ENCODE data around the gene PRPSAP1.
A peak's percentile ranks its signal among the peaks of the same experiment; 100 is the strongest.

The PRPSAP1 gene

GRCh38 chr17:76385892-76386786 lies 32.4 kb upstream of the PRPSAP1 start:
- Mint-ChIP-seq H3K9me3 (no peaks in the 10 kb centered on the region), H3K27me3 (no peaks in the 10 kb centered on the region), H3K27ac (peak overlapping the region; percentile 16), H3K36me3 (ENCODE audit: low read depth) (peaks cover 4% of the 10 kb centered on the region), H3K4me3 (peak overlapping the region; percentile 73), H3K4me1 (ENCODE audit: low read depth) (peaks cover 19% of the 10 kb centered on the region)

GRCh38 chr17:76384987-76385891 lies 31.5 kb upstream of the PRPSAP1 start:
- Mint-ChIP-seq H3K9me3 (no peaks in the 10 kb centered on the region), H3K36me3 (ENCODE audit: low read depth) (peaks cover 1% of the 10 kb centered on the region), H3K4me1 (ENCODE audit: low read depth) (peaks cover 19% of the 10 kb centered on the region), H3K27ac (no peak overlapping the region), H3K4me3 (peak overlapping the region; percentile 73), H3K27me3 (no peaks in the 10 kb centered on the region)

- peak within 1 kb of the TSS; percentile 83 for H3K27ac Mint-ChIP-seq
- peak within 1 kb of the TSS; percentile 88 for H3K4me3 Mint-ChIP-seq
- no peaks in the 10 kb centered on the region for H3K36me3 Mint-ChIP-seq (ENCODE audit: low read depth)
- peaks cover 19% of the 10 kb centered on the region for H3K4me1 Mint-ChIP-seq (ENCODE audit: low read depth)
- H3K9me3 Mint-ChIP-seq: no peaks in the 10 kb centered on the region
- H3K27me3 Mint-ChIP-seq: no peaks in the 10 kb centered on the region
Measured at GRCh38 chr17:76384222-76384986, 30.7 kb upstream of the PRPSAP1 start, which contains the start of gene SPHK1. Gene SPHK1 (plus strand): TSS chr17:76384609. CDS start chr17:76385645, 1,036 bp downstream.

- no peaks in the 10 kb centered on the region for H3K9me3 Mint-ChIP-seq
- peak overlapping the region; percentile 83 for H3K27ac Mint-ChIP-seq
- peaks cover 19% of the 10 kb centered on the region for H3K4me1 Mint-ChIP-seq (ENCODE audit: low read depth)
- H3K36me3 Mint-ChIP-seq (ENCODE audit: low read depth): no peaks in the 10 kb centered on the region
- peak overlapping the region; percentile 88 for H3K4me3 Mint-ChIP-seq
- H3K27me3 Mint-ChIP-seq: no peaks in the 10 kb centered on the region
Measured at GRCh38 chr17:76383546-76384221, 30.0 kb upstream of the PRPSAP1 start.

GRCh38 chr17:76382803-76383545 lies 29.3 kb upstream of the PRPSAP1 start:
- H3K27ac Mint-ChIP-seq: peak overlapping the region; percentile 83
- H3K4me1 Mint-ChIP-seq (ENCODE audit: low read depth): peaks cover 19% of the 10 kb centered on the region
- no peaks in the 10 kb centered on the region for H3K27me3 Mint-ChIP-seq
- H3K36me3 Mint-ChIP-seq (ENCODE audit: low read depth): no peaks in the 10 kb centered on the region
- H3K4me3 Mint-ChIP-seq: peak overlapping the region; percentile 88
- H3K9me3 Mint-ChIP-seq: no peaks in the 10 kb centered on the region

GRCh38 chr17:76382351-76382802 lies 28.7 kb upstream of the PRPSAP1 start:
- peaks cover 19% of the 10 kb centered on the region for H3K4me1 Mint-ChIP-seq (ENCODE audit: low read depth)
- no peaks in the 10 kb centered on the region for H3K27me3 Mint-ChIP-seq
- no peaks in the 10 kb centered on the region for H3K9me3 Mint-ChIP-seq
- H3K36me3 Mint-ChIP-seq (ENCODE audit: low read depth): no peaks in the 10 kb centered on the region
- H3K27ac Mint-ChIP-seq: no peak overlapping the region
- peak overlapping the region; percentile 88 for H3K4me3 Mint-ChIP-seq

- Mint-ChIP-seq H3K4me3 (no peak overlapping the region), H3K9me3 (no peaks in the 10 kb centered on the region), H3K27ac (no peak overlapping the region), H3K27me3 (no peaks in the 10 kb centered on the region), H3K36me3 (ENCODE audit: low read depth) (no peaks in the 10 kb centered on the region), H3K4me1 (ENCODE audit: low read depth) (peaks cover 19% of the 10 kb centered on the region)
Measured at GRCh38 chr17:76381633-76382350, 28.1 kb upstream of the PRPSAP1 start.

GRCh38 chr17:76379646-76380376 lies 26.1 kb upstream of the PRPSAP1 start:
- no peak overlapping the region for H3K4me3 Mint-ChIP-seq
- peaks cover 8% of the 10 kb centered on the region for H3K4me1 Mint-ChIP-seq (ENCODE audit: low read depth)

GRCh38 chr17:76379275-76379641 lies 25.5 kb upstream of the PRPSAP1 start:
- no peak overlapping the region for H3K27ac Mint-ChIP-seq
- H3K9me3 Mint-ChIP-seq: no peaks in the 10 kb centered on the region
- no peaks in the 10 kb centered on the region for H3K36me3 Mint-ChIP-seq (ENCODE audit: low read depth)
- H3K27me3 Mint-ChIP-seq: no peaks in the 10 kb centered on the region
- peaks cover 8% of the 10 kb centered on the region for H3K4me1 Mint-ChIP-seq (ENCODE audit: low read depth)
- H3K4me3 Mint-ChIP-seq: no peak overlapping the region

More at GRCh38 chr17:76379646-76380376, 26.1 kb upstream of the PRPSAP1 start:
- Mint-ChIP-seq H3K27me3 (no peaks in the 10 kb centered on the region), H3K36me3 (ENCODE audit: low read depth) (no peaks in the 10 kb centered on the region), H3K27ac (no peak overlapping the region), H3K9me3 (no peaks in the 10 kb centered on the region)

- H3K36me3 Mint-ChIP-seq (ENCODE audit: low read depth): no peaks in the 10 kb centered on the region
- H3K4me1 Mint-ChIP-seq (ENCODE audit: low read depth): peaks cover 6% of the 10 kb centered on the region
- no peak overlapping the region for H3K27ac Mint-ChIP-seq
- no peaks in the 10 kb centered on the region for H3K9me3 Mint-ChIP-seq
- H3K4me3 Mint-ChIP-seq: no peak overlapping the region
- no peaks in the 10 kb centered on the region for H3K27me3 Mint-ChIP-seq
Measured at GRCh38 chr17:76378548-76379274, 25.0 kb upstream of the PRPSAP1 start.

GRCh38 chr17:76376318-76377133 lies 22.8 kb upstream of the PRPSAP1 start:
- H3K27me3 Mint-ChIP-seq: no peaks in the 10 kb centered on the region
- H3K9me3 Mint-ChIP-seq: no peaks in the 10 kb centered on the region
- H3K27ac Mint-ChIP-seq: no peak overlapping the region
- peaks cover 7% of the 10 kb centered on the region for H3K4me1 Mint-ChIP-seq (ENCODE audit: low read depth)
- no peak overlapping the region for H3K4me3 Mint-ChIP-seq
- H3K36me3 Mint-ChIP-seq (ENCODE audit: low read depth): no peaks in the 10 kb centered on the region

All from stimulated activated naive CD8-positive, alpha-beta T cell treated with anti-CD3 and anti-CD28 coated beads, Interleukin-15, Interleukin-2, amounts not matched to agents 100 ng/mL and 50 ng/mL, for 24 hours (primary cell).